ENCODE results near the gene TRERF1.
"Not testable (repeated sequence)": the region's sequence is repeated elsewhere in the genome, so short reads cannot be mapped to it uniquely, and the experiment has no call there.

The TRERF1 gene, protein sequence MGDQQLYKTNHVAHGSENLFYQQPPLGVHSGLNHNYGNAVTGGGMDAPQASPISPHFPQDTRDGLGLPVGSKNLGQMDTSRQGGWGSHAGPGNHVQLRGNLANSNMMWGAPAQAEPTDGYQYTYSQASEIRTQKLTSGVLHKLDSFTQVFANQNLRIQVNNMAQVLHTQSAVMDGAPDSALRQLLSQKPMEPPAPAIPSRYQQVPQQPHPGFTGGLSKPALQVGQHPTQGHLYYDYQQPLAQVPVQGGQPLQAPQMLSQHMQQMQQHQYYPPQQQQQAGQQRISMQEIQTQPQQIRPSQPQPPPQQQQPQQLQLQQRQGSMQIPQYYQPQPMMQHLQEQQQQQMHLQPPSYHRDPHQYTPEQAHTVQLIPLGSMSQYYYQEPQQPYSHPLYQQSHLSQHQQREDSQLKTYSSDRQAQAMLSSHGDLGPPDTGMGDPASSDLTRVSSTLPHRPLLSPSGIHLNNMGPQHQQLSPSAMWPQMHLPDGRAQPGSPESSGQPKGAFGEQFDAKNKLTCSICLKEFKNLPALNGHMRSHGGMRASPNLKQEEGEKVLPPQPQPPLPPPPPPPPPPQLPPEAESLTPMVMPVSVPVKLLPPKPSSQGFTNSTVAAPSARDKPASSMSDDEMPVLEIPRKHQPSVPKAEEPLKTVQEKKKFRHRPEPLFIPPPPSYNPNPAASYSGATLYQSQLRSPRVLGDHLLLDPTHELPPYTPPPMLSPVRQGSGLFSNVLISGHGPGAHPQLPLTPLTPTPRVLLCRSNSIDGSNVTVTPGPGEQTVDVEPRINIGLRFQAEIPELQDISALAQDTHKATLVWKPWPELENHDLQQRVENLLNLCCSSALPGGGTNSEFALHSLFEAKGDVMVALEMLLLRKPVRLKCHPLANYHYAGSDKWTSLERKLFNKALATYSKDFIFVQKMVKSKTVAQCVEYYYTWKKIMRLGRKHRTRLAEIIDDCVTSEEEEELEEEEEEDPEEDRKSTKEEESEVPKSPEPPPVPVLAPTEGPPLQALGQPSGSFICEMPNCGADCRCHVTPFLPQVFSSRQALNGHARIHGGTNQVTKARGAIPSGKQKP (N-terminal part only)

DNA sequence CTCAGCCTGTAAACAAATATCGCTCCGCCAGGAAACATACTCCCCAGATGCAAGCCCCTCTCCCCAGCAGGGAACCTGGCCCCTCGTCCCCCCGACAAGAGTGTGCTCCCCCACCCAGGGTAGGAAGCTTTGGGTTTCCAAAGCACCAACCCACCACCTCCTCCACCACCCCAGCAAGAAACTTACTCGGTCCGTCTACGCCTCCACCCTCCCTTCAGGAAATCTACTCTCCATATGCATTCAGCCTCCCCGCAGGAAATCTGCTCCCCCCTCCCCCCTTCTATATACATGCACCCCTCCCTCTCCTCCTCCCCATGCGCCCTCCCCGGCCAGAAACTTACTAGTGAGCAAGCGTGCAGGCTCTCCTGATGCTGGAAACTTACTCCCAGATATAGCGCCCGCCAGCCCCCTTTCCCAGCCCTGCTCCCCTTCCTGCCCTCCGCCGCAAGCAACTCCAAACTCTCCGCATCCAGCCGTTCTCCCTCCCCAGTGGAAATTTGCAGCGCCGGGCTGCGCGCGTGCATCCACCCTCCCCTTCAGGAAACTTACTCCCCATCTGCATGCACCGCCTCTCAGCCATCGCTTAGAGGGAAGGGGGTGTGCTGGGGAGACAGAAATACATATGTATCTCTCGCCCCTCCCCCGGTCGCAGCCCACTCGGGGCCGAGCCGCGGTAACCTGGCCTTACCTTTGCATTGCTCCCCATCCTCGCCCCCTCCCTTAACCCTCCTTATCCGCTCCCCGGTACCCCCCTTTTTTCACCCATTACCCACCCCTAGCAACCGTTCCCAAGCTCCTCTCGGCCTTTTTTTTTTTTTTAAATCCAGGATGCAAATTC is at the start of gene TRERF1:
TRERF1 (minus strand) TSS at position 594 of the 838 bp plus-strand sequence. CDS start 182,336 bp downstream, outside the sequence.
- DNase-seq = peak; percentile 38

DNA sequence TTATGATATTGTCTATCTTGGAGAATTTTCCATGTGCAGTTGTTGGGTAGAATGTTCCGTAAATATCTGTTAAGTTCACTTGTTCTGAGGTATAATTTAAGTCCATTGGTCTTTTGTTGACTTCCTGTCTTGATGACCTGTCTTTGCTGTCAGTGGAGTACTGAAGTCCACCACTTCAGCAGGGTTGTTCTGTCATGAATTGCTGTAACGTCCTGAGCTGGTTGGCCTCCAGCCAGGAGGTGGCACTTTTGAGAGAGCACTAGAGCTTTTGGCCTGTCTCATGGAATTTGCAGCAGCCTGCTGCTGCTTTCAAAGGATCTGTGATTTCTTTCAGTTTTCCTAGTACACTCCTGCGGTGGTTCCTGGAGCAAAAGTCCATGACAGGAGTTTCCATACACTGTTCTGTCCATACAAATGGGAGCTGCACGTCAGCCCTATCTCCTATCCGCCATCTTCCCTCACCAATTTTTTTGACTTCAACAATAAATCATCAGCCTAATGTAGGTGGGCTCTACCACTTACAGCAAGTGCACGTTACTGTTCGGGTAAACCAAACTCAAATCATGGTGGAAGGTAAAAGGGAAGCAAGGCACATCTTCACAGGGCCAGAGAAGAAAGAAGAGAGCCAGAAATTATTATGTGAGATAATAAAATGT is 46.9 kb upstream of the TRERF1 start:
- no peak for DNase-seq

DNA sequence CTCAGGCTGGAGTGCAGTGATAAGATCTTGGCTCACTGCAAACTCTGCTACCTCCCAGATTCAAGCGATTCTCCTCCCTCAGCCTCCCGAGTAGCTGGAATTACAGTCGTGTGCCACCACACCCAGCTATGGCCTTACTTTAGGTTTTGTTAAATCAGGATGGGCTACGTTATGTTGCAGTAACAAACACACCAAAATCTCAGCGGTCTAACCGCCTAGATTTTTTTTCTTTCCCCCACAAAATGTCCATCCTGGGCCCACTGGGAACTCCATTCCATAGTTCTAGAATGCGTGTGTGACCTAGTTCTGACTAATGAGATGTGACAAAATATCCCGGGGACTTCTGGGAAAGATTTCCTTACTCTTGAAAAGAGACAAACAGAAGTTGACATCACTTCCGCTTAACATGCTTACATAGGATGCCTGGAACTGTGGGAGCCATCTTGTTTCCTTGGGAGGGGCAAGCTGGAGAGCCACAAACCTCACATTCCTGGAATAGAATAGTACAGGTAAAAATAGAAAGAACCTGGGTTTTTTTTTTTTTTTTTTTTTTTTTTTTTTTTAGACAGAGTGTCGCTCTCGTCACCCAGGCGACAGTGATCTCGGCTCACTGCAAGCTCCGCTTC is 42.3 kb upstream of the TRERF1 start:
- DNase-seq = no peak

DNA sequence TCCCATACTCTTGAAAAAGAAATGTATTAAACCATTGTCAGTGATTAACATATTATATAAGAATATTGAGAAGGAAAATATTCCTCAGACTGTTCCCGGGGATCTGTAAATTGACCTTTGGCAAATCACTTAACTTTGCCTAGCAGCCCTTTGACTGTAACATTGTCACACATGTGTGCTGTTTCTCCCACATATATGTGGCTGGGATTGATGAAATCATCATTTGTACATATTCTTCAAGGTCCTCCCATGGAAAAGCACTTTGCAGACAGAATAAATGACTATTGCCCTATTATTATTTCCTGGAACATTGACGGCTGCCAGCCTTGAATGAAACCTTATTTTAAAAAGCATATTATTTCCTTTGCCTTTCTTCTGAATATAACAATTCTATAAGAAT is 36.4 kb upstream of the TRERF1 start:
- DNase-seq = no peak

DNA sequence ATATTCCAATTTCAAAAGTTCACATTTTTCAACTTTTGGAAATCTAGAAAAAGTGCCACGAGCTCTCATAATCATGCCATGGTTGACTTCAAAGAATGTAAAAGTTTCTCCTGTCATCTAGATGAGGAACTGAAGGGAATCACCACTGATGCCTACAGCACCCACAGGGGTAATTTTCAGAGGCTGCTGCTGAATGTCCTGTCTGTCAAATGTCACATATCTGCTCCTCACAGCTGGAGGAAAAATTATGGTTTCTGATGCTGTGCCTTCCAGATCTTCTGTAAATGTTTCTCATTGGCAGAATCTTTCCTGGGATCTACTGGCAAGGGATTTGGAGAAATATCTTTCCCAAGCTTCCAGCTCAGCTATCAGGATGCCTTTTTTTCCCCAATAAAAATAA is 32.5 kb upstream of the TRERF1 start:
- no peak for DNase-seq

DNA sequence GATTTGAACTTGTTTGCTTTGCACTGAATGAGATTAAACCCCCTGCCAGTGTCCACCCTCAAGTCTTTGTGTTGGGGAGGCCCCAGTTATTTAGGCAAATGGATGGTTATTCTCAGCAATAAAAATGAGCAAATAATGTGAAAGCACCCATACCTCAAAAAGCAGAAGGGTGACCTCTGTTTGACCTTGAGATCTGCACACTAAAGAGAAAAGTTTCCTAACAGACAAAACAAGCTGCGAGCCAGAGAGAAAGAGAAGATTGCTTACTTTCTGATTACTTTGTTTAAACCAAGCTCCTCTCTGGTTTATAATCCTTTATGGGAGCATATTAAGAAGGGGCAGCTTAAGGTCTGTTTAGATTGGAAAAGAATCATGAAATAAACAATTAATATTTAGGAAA is 30.4 kb upstream of the TRERF1 start:
- no peak for DNase-seq

DNA sequence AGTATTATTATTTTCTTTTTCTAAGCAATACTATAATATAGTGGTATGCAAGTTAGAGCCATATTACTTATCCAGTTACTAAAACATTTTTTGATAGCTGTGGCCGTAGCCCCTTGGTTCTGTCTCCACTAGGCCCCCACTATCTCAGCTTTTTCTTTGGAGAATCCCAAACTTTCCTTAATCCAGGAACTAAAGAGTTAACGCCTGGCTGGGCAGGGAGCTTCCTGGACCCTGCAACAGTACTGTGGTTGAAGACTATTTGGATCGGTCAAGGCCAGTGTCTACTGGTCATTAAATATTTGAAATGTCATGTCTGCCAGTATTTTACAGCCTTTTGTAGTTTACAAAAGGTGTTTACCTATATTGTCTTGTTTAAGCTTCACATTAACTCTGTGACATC is 20.0 kb upstream of the TRERF1 start:
- no peak for DNase-seq

DNA sequence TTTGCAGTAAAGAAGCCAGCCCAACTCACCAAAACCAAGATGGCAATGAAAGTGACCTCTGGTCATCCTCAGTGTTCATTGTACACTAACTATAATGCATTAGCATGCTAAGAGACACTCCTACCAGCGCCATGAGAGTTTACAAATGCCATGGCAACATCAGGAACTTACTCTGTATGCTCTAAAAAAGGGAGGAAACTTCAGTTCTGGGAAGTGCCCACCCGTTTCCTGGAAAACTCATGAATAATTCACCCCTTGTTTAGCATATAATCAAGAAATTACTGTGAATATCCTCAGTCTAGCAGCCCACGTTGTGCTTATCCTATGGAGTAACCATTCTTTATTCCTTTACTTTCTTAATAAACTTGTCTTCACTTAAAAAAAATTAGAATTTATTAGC is 19.4 kb upstream of the TRERF1 start:
- DNase-seq = no peak

DNA sequence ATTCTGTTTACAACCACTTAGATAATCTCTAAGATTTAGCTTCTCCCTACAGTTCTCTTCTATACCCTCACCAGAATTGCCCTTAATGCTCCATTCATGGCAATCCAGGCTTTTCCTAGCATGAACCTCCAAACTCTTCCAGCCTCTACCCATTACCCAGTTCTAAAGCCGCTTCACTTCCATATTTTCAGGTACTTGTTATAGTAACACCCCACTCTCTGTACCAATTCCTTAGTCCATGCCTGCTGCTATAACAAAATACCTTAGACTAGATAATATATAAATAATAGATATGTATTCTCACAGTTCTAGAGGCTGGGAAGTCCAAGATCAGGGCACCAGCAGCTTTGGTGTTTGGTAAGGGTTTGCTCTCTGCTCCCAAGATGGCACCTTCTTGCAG is 16.5 kb upstream of the TRERF1 start:
- no peak for DNase-seq

DNA sequence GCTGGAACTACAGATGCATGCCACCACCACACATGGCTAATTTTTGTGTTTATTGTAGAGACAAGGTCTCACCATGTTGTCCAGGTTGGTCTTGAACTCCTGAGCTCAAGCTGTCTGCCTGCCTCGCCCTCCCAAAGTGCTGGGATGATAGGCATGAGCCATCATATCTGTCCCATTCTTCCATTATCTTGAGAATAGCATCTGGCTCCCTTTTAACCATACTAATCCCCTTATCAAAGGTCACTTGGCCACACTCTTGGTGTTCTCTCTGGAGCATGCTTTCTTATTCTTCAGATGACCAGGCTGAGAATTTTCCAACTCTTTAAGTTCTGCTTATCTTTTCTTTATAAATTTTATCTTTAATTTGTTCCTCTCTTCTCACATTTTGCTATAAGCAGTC is 15.9 kb upstream of the TRERF1 start:
- no peak for DNase-seq

DNA sequence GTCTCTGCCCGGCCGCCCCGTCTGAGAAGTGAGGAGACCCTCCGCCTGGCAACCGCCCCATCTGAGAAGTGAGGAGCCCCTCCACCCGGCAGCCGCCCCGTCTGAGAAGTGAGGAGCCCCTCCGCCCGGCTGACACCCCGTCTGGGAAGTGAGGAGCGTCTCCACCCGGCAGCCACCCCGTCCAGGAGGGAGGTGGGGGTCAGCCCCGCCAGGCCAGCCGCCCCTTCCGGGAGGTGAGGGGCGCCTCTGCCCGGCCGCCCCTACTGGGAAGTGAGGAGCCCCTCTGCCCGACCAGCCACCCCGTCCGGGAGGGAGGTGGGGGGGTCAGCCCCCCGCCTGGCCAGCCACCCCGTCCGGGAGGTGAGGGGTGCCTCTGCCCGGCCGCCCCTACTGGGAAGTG is 14.7 kb upstream of the TRERF1 start:
- not testable (repeated sequence) for DNase-seq

DNA sequence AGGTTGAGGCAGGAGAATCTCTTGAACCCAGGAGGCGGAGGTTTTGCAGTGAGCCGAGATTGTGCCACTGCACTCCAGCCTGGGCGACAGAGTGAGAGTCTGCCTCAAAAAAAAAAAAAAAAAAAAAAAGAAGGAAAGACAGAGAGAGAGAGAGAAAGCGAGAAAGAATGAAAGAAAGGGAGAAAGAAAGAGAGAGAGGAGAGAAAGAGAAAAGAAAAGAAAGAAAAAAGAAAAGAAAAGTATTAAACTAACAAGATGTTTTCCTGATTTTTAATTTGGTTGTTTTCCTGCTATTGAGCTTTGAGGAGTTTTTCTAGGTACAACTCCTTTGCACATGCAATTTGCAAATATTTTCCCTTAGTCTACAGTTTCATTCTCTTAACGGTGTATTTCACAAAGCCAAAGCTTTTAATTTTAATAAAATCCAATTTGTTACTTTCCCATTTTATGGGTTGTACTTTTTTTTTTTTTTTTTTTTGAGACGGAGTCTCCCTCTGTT is 10.8 kb upstream of the TRERF1 start:
- DNase-seq = no peak

DNA sequence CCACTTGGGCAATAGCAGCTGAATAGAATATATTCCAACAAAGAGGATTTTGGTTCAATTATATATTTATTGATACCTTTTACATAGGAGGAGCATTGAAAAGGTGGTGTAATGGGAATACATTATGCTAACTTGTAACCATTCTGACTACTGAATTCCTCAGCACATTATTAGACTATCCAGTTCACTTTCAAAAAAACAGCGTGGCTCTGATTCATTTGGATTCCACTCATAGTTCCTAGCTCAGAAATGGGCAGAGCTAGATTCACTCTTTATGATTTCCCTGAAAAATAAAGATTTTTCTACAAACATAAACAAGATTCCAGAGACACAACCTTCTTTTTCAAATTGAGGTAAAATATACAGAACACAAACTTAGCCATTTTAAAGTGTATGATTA is 9.2 kb upstream of the TRERF1 start:
- no peak for DNase-seq

DNA sequence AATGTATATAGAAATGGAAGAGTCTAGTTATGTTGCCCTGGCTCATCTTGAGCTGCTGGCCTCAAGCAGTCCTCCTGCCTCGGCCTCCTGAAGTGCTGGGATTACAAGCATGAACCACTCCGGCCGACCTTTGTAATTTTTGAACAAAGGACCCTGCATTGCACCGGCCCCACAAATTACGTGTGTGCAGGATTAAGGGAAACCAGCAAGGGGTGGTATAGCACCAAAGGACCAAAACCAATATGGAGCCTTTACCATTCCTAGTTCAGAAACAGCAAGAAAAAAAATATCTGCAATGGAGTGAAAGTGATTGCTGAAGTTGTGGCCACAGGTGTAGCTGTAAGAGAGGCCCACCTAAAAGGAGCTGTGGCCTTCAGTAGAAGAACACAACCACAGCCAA is 8.2 kb upstream of the TRERF1 start:
- no peak for DNase-seq

DNA sequence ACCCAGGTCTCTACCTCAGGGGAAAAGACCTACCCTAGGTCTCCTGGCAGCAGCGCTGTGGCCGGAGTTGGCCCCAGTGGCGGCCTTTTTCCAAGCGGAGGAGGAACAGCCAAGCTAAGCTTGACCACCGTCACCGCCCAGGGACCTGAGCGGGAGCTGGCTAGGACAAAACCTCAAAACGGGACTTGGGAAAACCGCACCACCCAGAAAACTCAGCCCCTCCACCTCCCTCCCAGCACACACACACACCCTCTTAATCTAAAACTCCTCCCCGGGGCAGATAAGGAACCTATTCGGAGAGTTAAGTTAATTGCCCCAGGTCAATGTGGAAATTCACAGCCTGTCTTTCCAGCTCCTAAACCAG is 2.7 kb upstream of the TRERF1 start:
- DNase-seq = no peak

DNA sequence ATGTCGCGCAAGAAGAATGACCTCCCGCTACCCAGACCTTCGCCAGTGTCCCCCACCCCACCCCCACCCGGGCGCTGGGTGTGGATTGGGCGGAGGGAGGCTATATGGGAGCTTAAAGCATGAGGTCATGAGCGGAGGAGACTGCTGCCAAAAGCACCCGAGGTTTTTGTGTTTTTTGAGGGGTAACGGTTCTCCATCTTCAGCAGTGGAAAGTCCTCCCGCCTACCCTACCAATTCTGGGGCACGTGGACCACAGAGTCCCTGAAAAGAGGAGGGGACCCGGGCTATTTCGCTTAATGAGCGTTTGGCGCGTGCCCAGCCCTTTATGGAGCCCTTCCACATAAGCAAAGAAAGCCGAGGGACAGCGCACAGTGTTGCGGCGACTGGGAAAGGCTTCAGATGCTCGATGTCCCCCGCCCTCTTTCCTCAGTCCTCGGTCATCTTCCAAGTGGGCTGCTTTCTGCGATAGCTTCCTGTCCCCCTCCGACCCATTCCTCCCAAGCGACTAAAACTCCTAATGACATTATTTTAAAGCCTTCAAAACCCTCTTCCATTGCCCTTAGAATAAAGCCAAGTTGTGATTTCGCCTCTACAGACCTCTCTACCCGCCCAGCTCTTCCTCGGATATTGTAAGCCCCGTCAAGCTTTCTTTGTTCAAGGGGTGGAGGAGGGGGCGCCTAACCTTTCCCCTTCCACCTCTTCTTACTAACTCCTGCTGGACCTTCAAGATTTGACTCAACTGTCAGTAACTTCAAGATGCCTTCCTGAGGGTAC is 2.1 kb upstream of the TRERF1 start:
- DNase-seq = no peak

DNA sequence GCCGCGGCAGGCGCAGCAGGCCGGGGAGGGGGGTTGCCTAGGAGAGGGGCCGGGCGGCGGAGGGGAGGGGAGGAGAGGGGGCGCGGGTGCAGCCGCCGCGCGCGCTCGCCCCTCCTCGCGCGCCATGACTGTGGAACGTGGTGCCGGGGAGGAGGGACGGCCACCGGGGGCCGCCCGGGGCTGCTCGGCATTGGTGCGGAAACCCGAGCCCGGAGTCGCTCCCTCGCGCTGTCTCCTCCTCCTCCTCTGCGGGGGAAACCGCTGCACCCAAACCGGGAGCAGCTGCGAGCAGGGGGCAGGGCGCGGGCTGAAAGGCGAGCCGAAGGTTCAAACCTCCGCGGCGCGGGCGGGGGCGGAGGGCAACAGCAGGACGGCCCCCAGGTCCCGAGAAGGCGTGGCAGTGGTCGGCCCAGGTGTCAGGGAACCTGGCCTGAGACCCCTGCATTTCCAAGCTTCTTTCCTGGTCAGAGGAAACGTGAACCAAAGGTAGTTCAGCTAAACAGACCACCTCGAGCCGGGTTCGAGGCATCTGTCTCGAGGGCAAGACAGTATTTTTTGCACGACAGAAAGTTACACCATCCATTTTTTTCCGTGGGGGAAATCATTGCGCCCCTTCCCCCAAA is 1.4 kb upstream of the TRERF1 start:
- DNase-seq = peak; percentile 58

DNA sequence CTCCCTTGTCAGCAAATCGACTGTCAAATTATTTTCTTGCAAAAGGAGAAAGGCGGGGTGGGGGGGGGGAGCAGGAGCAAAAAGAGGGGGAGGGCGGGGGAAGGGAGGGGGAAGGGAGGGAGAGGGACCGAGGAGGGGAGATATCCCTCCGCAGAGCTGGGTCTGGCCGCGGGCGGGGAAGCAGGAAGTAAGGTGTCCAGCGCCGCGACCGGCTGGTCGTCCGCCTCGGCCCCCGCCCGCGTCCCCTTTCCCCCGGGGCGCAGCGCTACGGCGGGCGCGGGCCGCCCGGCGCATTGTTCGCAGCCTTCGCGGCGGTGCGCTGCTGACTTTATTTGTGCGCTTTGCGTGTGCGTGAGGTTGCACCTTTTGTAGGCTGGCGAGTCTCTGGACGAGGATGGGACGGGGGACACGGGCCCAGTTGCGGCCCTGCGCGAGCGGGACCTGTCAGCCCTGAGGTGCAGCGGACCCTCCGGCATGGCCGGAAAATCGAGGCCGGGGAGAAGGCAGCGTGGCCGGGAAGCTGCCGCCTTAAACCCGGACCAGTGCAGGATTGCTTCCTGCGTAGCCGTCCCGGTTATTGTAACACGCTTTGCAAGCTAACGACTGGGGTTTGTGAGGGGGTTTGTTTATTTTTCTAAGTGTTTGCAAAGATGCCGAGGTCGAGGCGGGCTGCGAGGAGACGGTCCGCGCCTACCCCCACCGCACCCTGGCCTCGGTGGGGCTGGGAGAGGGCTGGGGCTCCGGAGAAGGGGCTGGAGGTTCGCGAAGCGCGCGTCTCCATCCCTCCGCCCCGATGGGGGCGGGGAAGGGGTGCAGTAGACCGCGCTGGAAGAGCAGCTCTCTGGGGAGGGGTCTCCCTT is 675 bp upstream of the TRERF1 start:
- peak; percentile 58 for DNase-seq
